ENCODE measurements around the gene GPR156. TPM values are rescaled to one million over a fixed set of nuclear protein-coding genes. Genes with fewer than 3 reads are reported as not detected.
"Not testable (repeated sequence)": the region's sequence is repeated elsewhere in the genome, so short reads cannot be mapped to it uniquely, and the experiment has no call there.

GPR156 gene
- total and polyA plus RNA-seq, 2 of the 4 experiments (the other 2 are of a cell fraction), result 0.09 to 0.18 TPM

GRCh38 chr3:120298996-120299395 lies 14.0 kb upstream of the GPR156 start:
- no peak overlapping the region for H3K14ac ChIP-seq (replicated peaks; ENCODE audit: low read depth, low read length)
- ATAC-seq (ENCODE audit: low read depth) (no peak), DNase-seq (no peak)
- no peak overlapping the region for H2AK9ac ChIP-seq (replicated peaks; ENCODE audit: low read depth, low read length, poor library complexity)
- H2AK5ac ChIP-seq (ENCODE audit: low read depth, low read length), result no peak overlapping the region
- no peak overlapping the region for H3K4me2 ChIP-seq (ENCODE audit: low read depth, low read length)
- no peaks in the 10 kb centered on the region for H4K20me1 ChIP-seq (ENCODE audit: insufficient read depth, low read length)
- no peaks in the 10 kb centered on the region for H3K9me3 ChIP-seq (ENCODE audit: control insufficient read depth, insufficient read depth, low read length)
- H4K5ac ChIP-seq (ENCODE audit: low read depth, low read length), result no peak overlapping the region
- H3K9me1 ChIP-seq (ENCODE audit: insufficient read depth, low read length), result no peaks in the 10 kb centered on the region
- no peak overlapping the region for H2BK120ac ChIP-seq (ENCODE audit: low read depth, low read length)
- H3K9ac ChIP-seq (ENCODE audit: low read depth, low read length), result no peak overlapping the region
- intact Hi-C loops (cut with micrococcal nuclease) (no loop called here), in situ Hi-C loops (cut with MboI; ENCODE audit: low sequenced_read_pairs) (no loop called here), dilution Hi-C loops (cut with HindIII; ENCODE audit: low sequenced_read_pairs, unreplicated experiment) (no loop called here)
- CTCF ChIA-PET, result no interaction called here
- H3K23ac ChIP-seq (ENCODE audit: low read depth, low read length), result no peak overlapping the region
- no peak overlapping the region for H3K18ac ChIP-seq (ENCODE audit: low read depth, low read length)
- peaks cover 3% of the 10 kb centered on the region; the same call in 1 of the 2 replicates for H3K27me3 ChIP-seq (ENCODE audit: control insufficient read depth, insufficient read depth, low read length)
- H3K27ac ChIP-seq (ENCODE audit: insufficient read depth, low read length), result no peak overlapping the region
- H2AFZ ChIP-seq (replicated peaks; ENCODE audit: low read length, poor library complexity), result no peak overlapping the region
- H3K4me1 ChIP-seq (ENCODE audit: control insufficient read depth, insufficient read depth, low read length), result no peaks in the 10 kb centered on the region
- no peak overlapping the region for H3K56ac ChIP-seq (ENCODE audit: extremely low read depth, insufficient read depth, low read length)
- no peak overlapping the region for H2BK5ac ChIP-seq (ENCODE audit: low read depth, low read length, poor library complexity, severe bottlenecking)
- H4K8ac ChIP-seq (ENCODE audit: low read depth in 2 of 2, low read length in 2 of 2), result no peak overlapping the region
- POLR2A ChIA-PET (ENCODE audit: unreplicated experiment), result no interaction called here
- H2BK20ac ChIP-seq (ENCODE audit: low read depth, low read length), result no peak overlapping the region
- H3K36me3 ChIP-seq (ENCODE audit: control insufficient read depth, insufficient read depth, low read length), result no peaks in the 10 kb centered on the region
- TF ChIP-seq MAZ (IDR thresholded peaks at IDR 0.05; ENCODE audit: borderline replicate concordance, low read depth, low read length) (no peak), POLR2A (IDR thresholded peaks at IDR 0.05; ENCODE audit: low read depth, low read length) (no peak), SMC3 (IDR thresholded peaks at IDR 0.05; ENCODE audit: low read depth, low read length) (no peak), BHLHE40 (IDR thresholded peaks at IDR 0.05; ENCODE audit: low read depth, low read length) (no peak), RFX5 (IDR thresholded peaks at IDR 0.05; ENCODE audit: low read depth, low read length) (no peak), CTCF (conservative IDR thresholded peaks at IDR 0.05; ENCODE audit: low read depth, low read length) (no peak), MAFK (IDR thresholded peaks at IDR 0.05; ENCODE audit: low read depth, low read length) (no peak), RCOR1 (IDR thresholded peaks at IDR 0.05; ENCODE audit: insufficient replicate concordance, low read length) (no peak), MXI1 (IDR thresholded peaks at IDR 0.05; ENCODE audit: borderline replicate concordance, low read depth, low read length) (no peak), FOS (IDR thresholded peaks at IDR 0.05; ENCODE audit: low read depth, low read length) (no peak)
- no peak overlapping the region for H2BK15ac ChIP-seq (ENCODE audit: low read depth, low read length)
- H3K79me1 ChIP-seq (ENCODE audit: low read depth in 1 of 2, low read length in 2 of 2), result no peaks in the 10 kb centered on the region
- no TSS peak for BruUV-seq (replicated peaks)
- H3K4ac ChIP-seq (ENCODE audit: low read depth, low read length), result no peak overlapping the region
- H4K91ac ChIP-seq (ENCODE audit: insufficient read depth, low read depth, low read length), result no peak overlapping the region
- H3K4me3 ChIP-seq (ENCODE audit: insufficient read depth, low read depth, low read length), result no peak overlapping the region

- CTCF ChIA-PET; POLR2A ChIA-PET (ENCODE audit: unreplicated experiment); H2AK5ac ChIP-seq (ENCODE audit: low read depth, low read length); H3K56ac ChIP-seq (ENCODE audit: extremely low read depth, insufficient read depth, low read length); H3K9me3 ChIP-seq (ENCODE audit: control insufficient read depth, insufficient read depth, low read length); H4K8ac ChIP-seq (ENCODE audit: low read depth in 2 of 2, low read length in 2 of 2); H3K9me1 ChIP-seq (ENCODE audit: insufficient read depth, low read length); H2BK120ac ChIP-seq (ENCODE audit: low read depth, low read length); H3K4me1 ChIP-seq (ENCODE audit: control insufficient read depth, insufficient read depth, low read length); H2AK9ac ChIP-seq (replicated peaks; ENCODE audit: low read depth, low read length, poor library complexity); intact Hi-C loops (cut with micrococcal nuclease); H2AFZ ChIP-seq (replicated peaks; ENCODE audit: low read length, poor library complexity); in situ Hi-C loops (cut with MboI; ENCODE audit: low sequenced_read_pairs); H3K27ac ChIP-seq (ENCODE audit: insufficient read depth, low read length); H3K4me3 ChIP-seq (ENCODE audit: insufficient read depth, low read depth, low read length); H4K91ac ChIP-seq (ENCODE audit: insufficient read depth, low read depth, low read length); H4K5ac ChIP-seq (ENCODE audit: low read depth, low read length); ATAC-seq (ENCODE audit: low read depth); H2BK5ac ChIP-seq (ENCODE audit: low read depth, low read length, poor library complexity, severe bottlenecking); H3K4me2 ChIP-seq (ENCODE audit: low read depth, low read length); DNase-seq; dilution Hi-C loops (cut with HindIII; ENCODE audit: low sequenced_read_pairs, unreplicated experiment); H3K14ac ChIP-seq (replicated peaks; ENCODE audit: low read depth, low read length); H3K23ac ChIP-seq (ENCODE audit: low read depth, low read length); H3K9ac ChIP-seq (ENCODE audit: low read depth, low read length); H3K79me1 ChIP-seq (ENCODE audit: low read depth in 1 of 2, low read length in 2 of 2); H3K4ac ChIP-seq (ENCODE audit: low read depth, low read length); H3K36me3 ChIP-seq (ENCODE audit: control insufficient read depth, insufficient read depth, low read length); BruUV-seq (replicated peaks); H4K20me1 ChIP-seq (ENCODE audit: insufficient read depth, low read length); H2BK20ac ChIP-seq (ENCODE audit: low read depth, low read length); H3K18ac ChIP-seq (ENCODE audit: low read depth, low read length); H2BK15ac ChIP-seq (ENCODE audit: low read depth, low read length): not testable (repeated sequence)
- peaks cover 14% of the 10 kb centered on the region for H3K27me3 ChIP-seq (ENCODE audit: control insufficient read depth, insufficient read depth, low read length)
- WGBS, 2 experiments (ENCODE audit: extremely low coverage in 2 of 2, insufficient read length in 1 of 2), result no CpG with 5 or more reads among the region's 2 CpGs
These were observed 6.5 kb upstream of the GPR156 start for GRCh38 chr3:120291552-120291951.
